ENCODE measurements around the gene CISTR. TPM values are rescaled to one million over a fixed set of nuclear protein-coding genes. Genes with fewer than 3 reads are reported as not detected.
A peak's percentile ranks its signal among the peaks of the same experiment; 100 is the strongest.

CISTR gene
- not detected for total RNA-seq

- DNase-seq = peak in 2 of 3 donors; percentile 69 to 74
- peaks cover 0 to 16% of the 10 kb centered on the region in 2 donors for H3K27me3 ChIP-seq
Measured at GRCh38 chr12:53751336-53752191, at the start of gene CISTR. Gene CISTR (minus strand): TSS chr12:53751979.

GRCh38 chr12:53798575-53798974 lies 46.8 kb upstream of the CISTR start:
- Histone ChIP-seq H3K27me3 (no peaks in the 10 kb centered on the region), H3K36me3 (no peaks in the 10 kb centered on the region), H3K9me3 (no peaks in the 10 kb centered on the region), H3K4me3 (no peak overlapping the region), H3K4me1 (no peaks in the 10 kb centered on the region), H3K27ac (no peak overlapping the region)
- no peak for DNase-seq
- TF ChIP-seq CTCF (IDR thresholded peaks at IDR 0.05) (no peak), POLR2A (IDR thresholded peaks at IDR 0.05) (no peak)

More at GRCh38 chr12:53751336-53752191, at the start of gene CISTR:
- TF ChIP-seq CTCF (IDR thresholded peaks at IDR 0.05) (no peak), POLR2A (IDR thresholded peaks at IDR 0.05) (no peak)
- no peaks in the 10 kb centered on the region for H3K36me3 ChIP-seq
- H3K27ac ChIP-seq = peak within 1 kb of the TSS in 3 of 4 donors; percentile 55 to 84 (median 65)
- H3K4me3 ChIP-seq = peak within 1 kb of the TSS; percentile 36 to 63 (median 57)
- peaks cover 0 to 26% (median 6%) of the 10 kb centered on the region in 4 donors for H3K4me1 ChIP-seq
- H3K9me3 ChIP-seq = no peaks in the 10 kb centered on the region

GRCh38 chr12:53795927-53796326 lies 44.1 kb upstream of the CISTR start:
- no peaks in the 10 kb centered on the region for H3K4me1 ChIP-seq
- TF ChIP-seq CTCF (IDR thresholded peaks at IDR 0.05) (no peak), POLR2A (IDR thresholded peaks at IDR 0.05) (no peak)
- H3K4me3 ChIP-seq = no peak overlapping the region
- no peaks in the 10 kb centered on the region for H3K27me3 ChIP-seq
- no peak for DNase-seq
- H3K27ac ChIP-seq = no peak overlapping the region
- H3K9me3 ChIP-seq = no peaks in the 10 kb centered on the region
- no peaks in the 10 kb centered on the region for H3K36me3 ChIP-seq

- no peak for DNase-seq
- H3K27ac ChIP-seq = no peak overlapping the region
- H3K36me3 ChIP-seq = no peaks in the 10 kb centered on the region
- no peak overlapping the region for H3K4me3 ChIP-seq
- H3K4me1 ChIP-seq = no peaks in the 10 kb centered on the region
- no peaks in the 10 kb centered on the region for H3K27me3 ChIP-seq
- H3K9me3 ChIP-seq = no peaks in the 10 kb centered on the region
- TF ChIP-seq CTCF (IDR thresholded peaks at IDR 0.05) (no peak), POLR2A (IDR thresholded peaks at IDR 0.05) (no peak)
Measured at GRCh38 chr12:53793221-53793620, 41.4 kb upstream of the CISTR start.

- Histone ChIP-seq H3K27ac (no peak overlapping the region), H3K4me3 (no peak overlapping the region), H3K4me1 (no peaks in the 10 kb centered on the region), H3K27me3 (no peaks in the 10 kb centered on the region), H3K9me3 (no peaks in the 10 kb centered on the region), H3K36me3 (no peaks in the 10 kb centered on the region)
- no peak for TF ChIP-seq POLR2A (IDR thresholded peaks at IDR 0.05)
- TF ChIP-seq CTCF (IDR thresholded peaks at IDR 0.05) = peak in 4 of 6 experiments; percentile 29 to 54 (median 33)
- peak in 2 of 3 donors; percentile 19 to 49 for DNase-seq
Measured at GRCh38 chr12:53791735-53792326, 40.1 kb upstream of the CISTR start.
